AG08395 (cell line): ENCODE data around the gene RNPEPL1.
A peak's percentile ranks its signal among the peaks of the same experiment; 100 is the strongest.

Source experiments
- DNase-seq: peaks from one replicate; pipeline ENCODE4 v3.0.0; 2012; ENCODE audit warnings: mixed read lengths, low spot score

RNPEPL1 gene

GRCh38 chr2:240591784-240592183, 23.5 kb downstream of the RNPEPL1 start:
- DNase-seq = no peak

GRCh38 chr2:240593026-240593702, 24.9 kb downstream of the RNPEPL1 start:
- DNase-seq = no peak

- DNase-seq = no peak
These were observed 25.6 kb downstream of the RNPEPL1 start for GRCh38 chr2:240593703-240594451.

- DNase-seq = no peak
These were observed 26.5 kb downstream of the RNPEPL1 start for GRCh38 chr2:240594511-240595380.

DNA sequence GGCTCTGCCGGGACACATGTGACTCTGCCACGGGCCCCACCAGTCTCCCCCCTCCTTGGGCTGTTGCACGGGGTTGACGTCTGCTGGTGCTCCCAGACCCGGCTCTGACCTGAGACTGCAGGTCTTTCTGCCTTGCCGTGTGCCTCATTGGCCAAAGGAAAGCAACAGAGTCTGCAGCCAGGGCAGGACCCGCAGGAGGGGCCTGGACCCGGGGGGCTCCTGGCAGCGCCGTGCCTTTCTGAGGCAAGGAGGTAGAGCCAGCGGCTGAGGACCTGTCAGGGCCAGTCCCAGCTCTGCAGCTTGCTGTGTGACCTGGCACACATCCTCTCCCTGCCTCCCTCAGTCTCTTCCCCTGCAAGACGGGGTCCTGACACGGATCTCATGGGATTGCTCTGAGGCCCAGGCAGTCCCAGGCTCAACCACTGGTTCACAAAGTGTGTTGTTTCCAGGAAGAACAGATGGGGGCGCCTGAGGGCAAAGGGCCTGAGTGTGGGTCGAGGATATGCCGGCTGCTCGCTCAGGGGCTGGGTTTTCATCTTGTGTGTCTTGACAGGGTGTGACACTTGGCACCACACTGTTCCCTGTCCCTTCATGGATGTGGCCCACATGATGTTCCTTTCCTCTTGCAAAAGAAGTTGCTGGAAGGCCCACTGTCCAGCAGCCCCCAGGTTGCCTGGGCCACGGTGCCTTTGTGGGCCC, 27.2 kb downstream of the RNPEPL1 start:
- peak; percentile 19 for DNase-seq

- no peak for DNase-seq
These were observed 27.8 kb downstream of the RNPEPL1 start for GRCh38 chr2:240596080-240596460.

DNA sequence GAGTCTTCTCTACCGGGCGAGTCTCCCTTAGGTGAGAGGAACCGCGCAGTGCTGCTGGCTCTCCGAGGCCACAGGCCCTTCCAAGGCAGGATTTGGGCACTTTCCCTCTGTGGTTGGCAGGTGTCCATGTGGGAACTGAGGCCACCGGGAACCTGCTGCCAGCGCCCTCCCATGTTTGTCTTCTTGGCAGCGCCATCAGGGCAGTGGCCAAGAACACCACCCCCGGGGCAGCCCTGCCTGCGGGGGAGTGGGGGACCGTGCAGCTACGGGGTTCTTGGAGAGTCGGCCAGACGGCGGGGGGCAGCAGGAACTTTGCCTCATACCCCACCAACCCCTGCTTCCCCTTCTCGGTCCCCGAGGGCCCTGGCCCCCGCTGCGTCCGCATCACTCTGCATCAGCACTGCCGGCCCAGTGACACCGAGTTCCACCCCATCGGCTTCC, 28.2 kb downstream of the RNPEPL1 start:
- no peak for DNase-seq

- DNase-seq = no peak
These were observed 28.8 kb downstream of the RNPEPL1 start for GRCh38 chr2:240597054-240597418.

GRCh38 chr2:240597419-240598181, 29.3 kb downstream of the RNPEPL1 start:
- DNase-seq = no peak

DNA sequence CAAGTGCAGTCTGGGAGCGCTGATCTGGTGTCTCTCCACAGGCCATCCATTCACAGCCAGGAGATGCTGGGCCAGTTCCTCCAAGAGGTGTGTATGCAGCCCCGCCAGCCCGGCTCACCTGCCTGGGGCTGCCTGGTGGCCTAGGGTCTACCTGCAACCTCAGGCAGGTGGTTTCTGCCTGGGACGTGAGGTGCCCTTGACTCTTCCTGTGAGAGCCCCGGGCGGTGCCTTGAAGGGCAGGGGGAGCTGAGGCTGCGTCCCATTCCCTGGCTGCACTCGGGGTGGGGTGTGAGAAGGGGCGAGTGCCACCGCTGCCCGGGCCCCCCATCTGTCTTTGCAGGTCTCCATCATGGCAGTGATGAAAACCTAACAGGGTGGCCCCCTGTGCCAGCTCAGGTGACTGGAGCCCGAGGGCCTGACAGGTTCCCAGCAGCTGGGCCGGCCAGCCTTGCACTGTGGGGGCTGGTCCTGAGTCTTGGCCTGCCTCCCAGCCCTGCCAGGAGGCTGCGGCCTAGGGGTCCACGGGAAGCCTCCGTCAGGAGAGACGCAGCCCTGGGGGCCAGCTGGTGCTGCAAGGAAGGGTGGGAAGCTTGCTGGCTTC, 30.1 kb downstream of the RNPEPL1 start:
- DNase-seq = no peak

GRCh38 chr2:240599141-240599583, 30.9 kb downstream of the RNPEPL1 start:
- DNase-seq = no peak

DNA sequence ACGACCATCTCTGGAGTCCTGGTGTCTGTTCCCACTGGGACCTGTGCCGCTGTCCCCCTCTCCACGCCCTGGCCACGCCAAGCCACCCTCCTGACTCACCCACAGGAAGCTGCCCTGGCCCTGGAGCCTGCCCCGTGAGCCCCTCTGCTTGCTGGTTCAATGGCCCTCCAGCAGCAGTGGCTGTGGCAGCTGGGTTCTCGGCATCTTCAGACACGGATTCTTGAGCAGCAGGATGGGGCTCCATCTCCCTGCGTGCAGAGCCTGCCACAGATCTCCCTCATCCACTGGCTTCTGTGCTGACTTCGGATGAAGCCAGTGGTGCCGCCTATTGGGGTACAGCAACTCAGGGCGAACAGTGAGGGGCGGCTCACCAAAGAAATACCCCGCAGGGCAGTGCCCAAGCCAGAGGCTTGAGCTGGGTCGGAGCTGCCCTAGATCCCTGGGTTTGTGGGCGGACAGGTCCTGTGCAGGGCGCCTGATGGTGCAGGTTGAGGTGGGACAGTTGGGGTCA, 32.2 kb downstream of the RNPEPL1 start:
- no peak for DNase-seq

DNA sequence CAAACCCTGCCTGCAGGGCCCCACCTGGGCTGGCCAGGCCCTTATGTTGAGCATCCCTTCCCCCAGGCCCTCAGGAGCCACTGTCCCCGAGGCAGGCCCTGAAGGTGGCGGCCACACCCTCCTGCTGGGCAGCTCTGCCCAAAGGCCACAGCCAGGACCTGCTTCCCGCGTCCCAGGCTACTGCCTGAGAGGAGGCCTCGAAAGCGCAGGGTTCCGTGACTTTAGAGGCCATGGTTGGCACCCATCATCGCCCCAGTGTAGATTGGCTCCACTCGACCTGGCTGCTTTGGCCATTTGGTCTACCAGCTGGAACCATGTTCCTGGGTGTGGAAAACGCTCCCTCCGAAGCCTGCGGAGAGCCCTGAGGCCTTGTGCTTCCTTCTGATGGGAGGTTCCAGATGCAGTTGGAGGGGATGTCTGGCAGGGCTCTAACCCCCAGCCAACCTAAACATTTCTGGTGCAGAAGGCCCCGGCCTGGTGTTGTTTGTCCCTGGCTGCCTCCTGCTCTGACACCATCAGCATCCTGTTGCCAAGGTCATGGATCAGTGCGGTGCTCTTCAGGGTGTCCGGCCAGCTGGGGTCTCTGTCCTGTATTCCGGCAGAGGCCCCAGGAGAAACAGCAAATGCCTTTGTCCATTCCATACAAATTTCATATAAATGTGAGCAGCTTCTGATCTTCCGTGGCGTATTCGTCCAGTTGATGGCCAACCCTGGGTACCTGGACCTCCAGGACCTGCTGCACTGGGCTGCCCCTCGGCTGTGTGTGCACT, 33.0 kb downstream of the RNPEPL1 start:
- no peak for DNase-seq

GRCh38 chr2:240601831-240602160, 33.5 kb downstream of the RNPEPL1 start:
- DNase-seq = no peak

GRCh38 chr2:240602266-240603050, 34.2 kb downstream of the RNPEPL1 start:
- DNase-seq = no peak

- no peak for DNase-seq
These were observed 35.0 kb downstream of the RNPEPL1 start for GRCh38 chr2:240603081-240603835.

DNA sequence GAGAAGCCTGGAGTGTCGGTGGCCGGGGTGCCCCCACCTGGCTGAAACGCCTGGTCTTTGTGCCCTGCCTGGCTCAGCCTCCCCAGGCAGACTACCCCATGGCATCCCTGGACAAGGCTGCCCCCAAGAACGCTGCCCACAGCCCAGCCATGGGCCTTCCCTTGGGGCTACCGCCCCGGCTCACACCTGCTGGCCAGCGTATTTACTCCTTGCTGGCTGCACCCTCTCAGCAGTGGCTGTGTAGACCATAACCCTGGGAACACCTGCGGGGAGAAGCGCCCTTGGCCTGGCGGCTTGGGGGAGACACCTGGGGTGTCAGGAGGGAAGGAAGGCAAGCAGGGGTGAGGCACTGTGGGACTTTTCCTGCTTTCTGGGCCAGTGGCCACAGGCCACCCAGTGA, 35.6 kb downstream of the RNPEPL1 start:
- DNase-seq = no peak

GRCh38 chr2:240604291-240604938, 36.1 kb downstream of the RNPEPL1 start:
- DNase-seq = peak; percentile 65
